ENCODE results near the gene NUP93. TPM values are rescaled to one million over a fixed set of nuclear protein-coding genes. Genes with fewer than 3 reads are reported as not detected.

NUP93 gene
- total and polyA plus RNA-seq, 9 of the 15 experiments (the other 6 are each of a cell fraction or from before 2014, with no cell fraction given), result 92.0 to 162 (median 121) TPM

- TF ChIP-seq ZBTB40 (IDR thresholded peaks at IDR 0.05) (peak; percentile 84), ZBTB40 (CRISPR knock-in tag; IDR thresholded peaks at IDR 0.05) (no peak), POU5F1 (IDR thresholded peaks at IDR 0.05; ENCODE audit: borderline replicate concordance, low read depth, low read length, partially characterized antibody) (no peak), RUNX1 (IDR thresholded peaks at IDR 0.05; ENCODE audit: low read depth) (no peak), ZBTB26 (CRISPR knock-in tag; IDR thresholded peaks at IDR 0.05) (no peak), ZNF740 (CRISPR knock-in tag; IDR thresholded peaks at IDR 0.05) (no peak), ZNF740 (tag; IDR thresholded peaks at IDR 0.05) (no peak), HDAC8 (tag; IDR thresholded peaks at IDR 0.05) (no peak)
Measured at GRCh38 chr16:56743840-56744239, 13.9 kb downstream of the NUP93 start (continued).

Data from K562 (cell line).